ENCODE data around the gene SLC9B2.

SLC9B2 gene, protein sequence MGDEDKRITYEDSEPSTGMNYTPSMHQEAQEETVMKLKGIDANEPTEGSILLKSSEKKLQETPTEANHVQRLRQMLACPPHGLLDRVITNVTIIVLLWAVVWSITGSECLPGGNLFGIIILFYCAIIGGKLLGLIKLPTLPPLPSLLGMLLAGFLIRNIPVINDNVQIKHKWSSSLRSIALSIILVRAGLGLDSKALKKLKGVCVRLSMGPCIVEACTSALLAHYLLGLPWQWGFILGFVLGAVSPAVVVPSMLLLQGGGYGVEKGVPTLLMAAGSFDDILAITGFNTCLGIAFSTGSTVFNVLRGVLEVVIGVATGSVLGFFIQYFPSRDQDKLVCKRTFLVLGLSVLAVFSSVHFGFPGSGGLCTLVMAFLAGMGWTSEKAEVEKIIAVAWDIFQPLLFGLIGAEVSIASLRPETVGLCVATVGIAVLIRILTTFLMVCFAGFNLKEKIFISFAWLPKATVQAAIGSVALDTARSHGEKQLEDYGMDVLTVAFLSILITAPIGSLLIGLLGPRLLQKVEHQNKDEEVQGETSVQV

DNA sequence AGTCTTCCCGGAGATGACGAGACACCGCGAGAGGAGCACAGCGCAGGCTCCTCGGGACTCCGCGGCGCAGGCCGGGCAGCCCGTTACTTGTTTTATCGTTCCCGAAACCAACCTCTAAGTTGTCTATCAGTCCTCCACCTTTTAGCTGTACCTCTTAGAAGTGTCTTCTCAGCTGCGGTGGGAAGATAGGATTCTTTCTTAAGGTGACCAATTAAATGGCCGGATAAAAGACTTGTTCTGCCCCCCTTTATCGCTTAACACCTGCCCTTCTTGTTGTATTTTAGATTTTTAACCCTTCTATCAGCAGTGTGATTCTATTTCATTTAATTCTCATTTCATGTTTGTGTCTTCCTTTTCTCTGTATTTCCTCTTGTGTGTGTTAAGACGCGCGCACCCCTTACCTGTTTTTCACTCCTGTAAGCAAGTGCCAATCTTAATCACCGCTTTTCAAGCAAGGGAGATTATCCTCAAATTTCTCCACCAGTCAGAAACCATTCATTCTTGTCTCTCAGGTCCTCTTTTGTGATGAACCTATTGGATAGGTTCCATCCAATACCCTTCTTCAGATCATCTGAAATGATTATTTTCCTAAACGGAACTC, at the start of gene SLC9B2:
TSS of gene SLC9B2 (minus strand) at position 15 of the 601 bp plus-strand sequence. CDS start 9,211 bp downstream, outside the sequence.
- DNase-seq: no peak

DNA sequence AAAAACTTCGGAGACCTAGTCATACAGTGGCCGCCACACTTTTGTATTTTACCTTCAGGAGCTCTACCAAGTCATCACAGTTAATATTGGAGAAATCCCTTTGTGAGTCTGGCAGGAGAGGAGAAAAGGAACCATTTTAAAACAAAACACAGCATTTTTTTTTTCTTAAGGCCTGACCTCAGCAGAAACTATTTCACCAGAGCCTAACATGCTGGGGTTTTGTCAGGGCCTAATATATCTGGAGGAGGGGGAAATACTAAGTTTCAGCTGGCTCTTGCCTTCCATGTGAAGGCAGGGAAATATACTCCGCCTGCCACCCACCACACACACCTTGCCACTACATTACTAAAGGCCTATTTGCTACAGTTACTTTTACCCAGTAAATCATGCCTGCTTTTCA, 49.6 kb upstream of the SLC9B2 start:
- DNase-seq: no peak

DNA sequence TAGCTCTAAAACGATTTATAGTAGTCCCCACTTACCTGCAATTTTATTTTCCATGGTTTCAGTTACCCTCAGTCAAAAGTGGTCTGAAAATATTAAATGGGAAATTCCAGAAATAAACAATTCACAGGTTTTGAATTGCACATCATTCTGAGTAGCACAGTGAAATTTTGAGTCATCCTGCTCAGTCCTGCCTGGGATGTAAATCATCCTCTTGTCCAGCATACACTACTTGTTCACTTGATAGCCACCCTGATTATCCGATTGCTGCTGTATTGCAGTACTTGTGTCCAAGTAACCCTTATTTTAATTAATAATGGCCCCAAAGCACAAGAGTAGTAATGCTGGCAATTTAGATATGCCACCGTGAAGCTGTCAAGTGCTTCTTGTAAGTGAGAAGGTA, 46.6 kb upstream of the SLC9B2 start:
- DNase-seq: no peak

DNA sequence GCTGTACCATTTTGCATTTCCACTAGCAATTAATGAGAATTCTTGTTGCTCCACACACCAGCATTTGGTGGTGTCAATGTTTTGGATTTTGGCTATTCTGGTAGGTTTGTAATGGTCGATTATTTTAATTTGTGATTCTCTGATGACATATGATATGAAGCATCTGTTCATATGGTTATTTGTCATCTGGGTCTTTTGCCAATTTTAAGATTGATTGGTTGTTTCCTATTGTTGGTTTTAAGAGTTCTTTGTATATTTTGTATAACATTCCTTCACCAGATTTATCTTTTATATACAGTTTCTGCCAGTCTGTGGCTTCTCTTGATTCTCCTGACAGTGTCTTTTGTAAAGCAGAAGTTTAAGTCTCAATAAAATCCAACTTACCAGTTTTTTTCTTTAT, 41.6 kb upstream of the SLC9B2 start:
- no peak for DNase-seq

DNA sequence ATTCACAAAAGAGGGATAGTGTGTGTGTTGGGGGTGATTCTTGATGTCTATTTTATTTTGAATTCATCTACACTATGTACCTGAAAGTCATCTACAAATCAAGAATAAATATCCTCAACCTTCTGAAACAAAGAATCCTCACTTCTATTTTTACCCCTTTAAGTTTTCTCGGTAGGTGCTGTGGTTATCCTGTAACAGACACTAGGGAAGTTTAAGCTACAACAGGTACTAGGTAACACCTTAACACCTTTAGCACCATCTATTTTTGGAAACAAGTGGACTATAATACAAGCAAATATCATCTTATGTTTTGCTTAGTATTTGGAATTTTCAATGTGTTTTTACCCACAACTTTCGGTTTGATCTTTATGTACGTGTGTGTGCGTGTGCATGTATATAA, 35.0 kb upstream of the SLC9B2 start:
- DNase-seq: no peak

DNA sequence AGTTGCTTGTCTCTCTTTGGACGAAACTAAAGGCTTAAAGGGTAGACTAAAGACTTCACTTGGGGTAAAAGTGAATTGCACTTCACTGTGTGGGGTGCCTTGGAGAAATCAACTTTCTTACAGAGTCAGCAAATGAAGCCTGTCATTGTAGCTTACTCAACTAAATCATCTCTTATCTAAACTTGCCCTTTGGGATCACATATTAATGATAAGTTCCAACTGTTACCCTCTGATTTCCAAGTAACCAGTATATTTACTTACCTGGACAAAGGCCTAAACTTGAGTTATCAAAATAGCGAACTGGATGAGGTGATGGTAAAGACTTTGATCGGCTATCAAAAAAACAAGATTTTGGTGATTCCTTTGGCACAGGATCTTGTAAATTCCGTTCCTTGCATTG, 32.0 kb upstream of the SLC9B2 start:
- DNase-seq: no peak

DNA sequence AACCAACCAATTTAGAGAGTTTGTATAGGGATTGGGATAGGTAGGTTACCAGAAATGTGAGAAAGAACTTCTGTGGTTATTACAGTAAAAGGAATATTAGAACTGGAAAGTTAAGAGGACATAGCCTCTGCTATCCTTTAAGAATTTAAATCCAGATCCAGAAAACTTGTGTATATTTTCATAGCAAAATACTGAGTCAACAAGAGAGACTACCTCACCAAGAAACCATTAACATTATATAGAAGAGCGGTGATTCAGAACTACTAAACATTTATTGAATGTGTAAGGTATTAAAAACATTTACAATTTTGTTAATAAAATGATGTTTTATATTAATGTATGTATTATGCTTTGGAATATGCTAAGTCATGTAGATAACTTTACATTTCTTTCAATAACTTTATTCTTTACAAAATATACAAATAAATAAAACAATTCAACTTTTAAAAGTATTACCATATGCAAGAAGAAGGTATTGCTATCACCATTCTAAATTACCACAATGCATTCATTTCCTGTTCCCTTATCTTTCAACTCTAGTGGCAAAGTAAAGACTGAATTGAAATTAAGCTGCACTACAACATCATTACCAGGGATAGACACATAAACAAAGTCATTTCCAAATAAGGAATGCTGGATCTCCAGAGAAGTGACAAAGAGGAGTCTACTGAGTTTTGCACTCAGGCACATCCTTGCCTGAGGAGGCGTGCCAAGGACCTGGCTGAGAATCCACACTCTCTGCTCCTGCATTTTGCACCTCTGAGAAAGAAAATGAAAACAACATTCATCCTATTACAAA, 29.2 kb upstream of the SLC9B2 start:
- DNase-seq: no peak

DNA sequence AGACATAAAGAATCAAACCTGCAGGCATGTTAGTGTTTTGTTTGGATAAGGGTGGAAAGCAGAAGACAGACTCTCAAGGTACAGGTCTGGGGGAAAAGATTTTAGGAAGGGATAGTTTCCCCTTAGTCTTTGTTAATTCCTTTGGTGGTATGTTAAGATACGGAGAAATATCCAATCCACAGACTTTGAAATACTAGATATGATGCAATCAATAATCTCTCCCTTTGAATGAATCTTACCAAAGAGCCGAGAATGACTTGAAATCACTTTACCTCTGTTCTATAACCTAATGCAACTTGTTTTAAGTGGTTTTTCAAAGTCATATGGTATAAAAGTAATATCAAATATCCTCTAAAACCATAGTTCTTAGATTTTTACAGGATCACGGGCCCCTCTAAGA, 28.3 kb upstream of the SLC9B2 start:
- no peak for DNase-seq

DNA sequence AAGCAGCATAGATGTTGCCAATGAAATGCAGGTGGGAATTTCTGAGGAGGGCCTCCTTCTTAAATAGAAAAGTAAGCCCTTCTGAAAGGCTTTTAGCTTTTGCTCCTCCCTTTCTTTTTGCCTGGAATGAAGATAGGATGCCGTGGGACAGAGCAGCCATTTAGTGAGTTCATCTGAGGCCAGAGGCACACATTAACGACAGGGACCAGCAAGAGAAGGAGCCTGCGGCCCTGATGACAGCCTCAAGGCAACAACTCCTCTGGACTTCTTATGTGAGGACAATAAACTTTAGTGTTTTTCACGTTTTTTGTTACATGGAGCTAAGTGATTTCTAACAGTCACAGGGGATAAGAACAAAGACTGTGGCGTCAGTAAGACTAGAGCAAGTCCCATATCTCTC, 24.1 kb upstream of the SLC9B2 start:
- no peak for DNase-seq

DNA sequence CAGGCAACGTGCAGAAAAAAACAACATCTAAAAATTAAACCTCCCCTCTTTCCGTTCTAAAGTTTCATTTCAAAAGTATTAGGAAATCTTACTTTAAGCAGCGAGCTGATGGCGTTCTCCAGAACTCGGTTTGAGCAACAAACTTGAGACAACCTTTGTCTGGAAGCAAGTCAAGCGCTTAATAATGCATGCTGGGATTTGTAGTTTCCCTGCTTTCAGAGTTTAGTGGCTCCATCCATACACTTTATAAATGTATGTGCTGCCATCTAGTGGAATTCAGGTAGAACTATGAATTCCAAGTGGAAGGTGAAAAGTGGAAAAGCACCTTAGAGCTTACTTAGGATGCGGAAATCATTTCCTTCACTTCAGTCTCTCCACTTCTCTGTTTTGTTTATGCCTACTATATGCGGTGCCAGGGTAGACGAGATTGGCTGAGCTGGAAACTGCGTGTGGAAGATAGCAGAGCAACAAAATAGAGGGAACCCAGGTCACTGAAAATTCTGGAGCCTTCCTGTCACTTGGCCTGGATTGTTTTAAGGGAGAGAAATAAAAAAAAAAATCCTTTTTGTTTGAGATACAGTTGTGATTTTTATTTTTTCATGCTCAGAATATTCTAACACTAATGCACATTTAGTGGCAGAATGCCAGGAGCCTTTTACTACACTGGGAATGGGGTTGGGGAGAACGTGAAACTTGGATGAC, 23.3 kb upstream of the SLC9B2 start, which contains the start of gene BDH2:
TSS of gene BDH2 (minus strand) at position 144 of the 702 bp plus-strand sequence. CDS start 3,580 bp downstream, outside the sequence.
- peak in 18 of 56 donors; percentile 1 to 66 (median 27) for DNase-seq

DNA sequence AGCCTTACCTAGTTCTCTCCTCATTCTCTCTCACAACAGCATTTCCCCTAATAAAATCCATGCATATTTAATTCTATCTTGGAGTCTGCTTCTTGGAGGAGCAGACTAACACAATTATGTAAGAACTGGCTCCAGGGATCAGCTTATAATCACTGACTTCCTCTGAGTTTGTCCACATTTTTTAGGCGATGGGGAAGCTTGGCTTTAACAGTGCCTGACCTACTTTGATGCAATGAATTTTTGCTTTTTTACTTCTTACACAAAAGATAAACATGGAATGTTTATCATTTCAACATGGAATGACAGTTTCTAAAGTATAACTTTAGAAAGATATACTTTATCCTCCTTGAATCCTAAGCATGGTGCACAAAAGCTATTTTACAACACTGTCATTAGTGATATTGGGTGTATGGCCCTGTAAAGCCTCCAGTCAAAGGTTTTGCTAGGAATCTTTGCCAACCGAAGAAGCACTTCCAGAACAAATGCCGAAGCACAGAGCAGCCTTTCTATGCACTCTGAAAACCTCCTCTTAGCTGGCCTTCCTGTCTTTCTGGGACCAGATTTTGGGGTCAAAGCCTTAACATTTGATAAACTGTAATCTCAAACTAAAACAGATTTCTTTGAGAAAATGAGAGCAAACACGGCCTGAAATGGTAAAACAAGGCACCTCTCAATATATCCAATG, 22.3 kb upstream of the SLC9B2 start:
- no peak for DNase-seq

DNA sequence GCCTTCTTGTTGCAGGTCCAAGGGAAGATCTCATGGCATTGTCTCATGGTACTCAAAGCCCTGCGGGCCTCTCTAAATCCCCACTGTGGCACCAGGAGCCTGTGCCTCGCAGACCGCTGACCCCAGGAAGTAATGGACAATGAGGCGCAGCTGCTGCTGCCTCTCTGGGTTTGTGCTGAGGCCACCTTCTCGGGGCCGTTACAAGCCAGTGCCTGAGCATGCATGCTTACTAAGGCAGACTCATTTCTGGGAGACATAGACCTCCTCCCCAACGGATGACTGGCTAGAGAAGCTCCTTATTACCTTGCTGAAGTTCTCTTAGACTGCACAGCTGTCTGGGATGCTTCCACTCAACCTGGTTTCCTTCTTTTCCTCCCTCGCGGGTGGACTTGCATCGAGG, 21.8 kb upstream of the SLC9B2 start:
- no peak for DNase-seq

DNA sequence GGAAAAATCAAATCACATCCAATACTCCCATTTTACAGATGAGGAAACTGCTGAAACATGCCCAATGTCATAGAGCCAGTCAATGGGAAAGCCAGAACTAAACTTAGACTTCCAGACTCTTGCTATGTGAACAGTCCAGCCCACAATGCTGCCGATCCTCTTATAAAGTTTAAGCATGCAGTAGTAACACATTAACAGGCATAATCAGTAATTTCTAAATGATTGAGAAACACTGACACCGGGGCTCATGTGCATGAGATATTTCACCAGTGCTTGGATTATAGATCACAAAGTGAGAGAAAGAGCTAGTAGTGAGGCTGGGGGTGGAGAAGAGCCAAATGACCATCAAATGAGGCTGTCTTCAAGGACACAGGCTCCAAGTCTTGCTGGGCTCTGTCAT, 20.6 kb upstream of the SLC9B2 start:
- no peak for DNase-seq

DNA sequence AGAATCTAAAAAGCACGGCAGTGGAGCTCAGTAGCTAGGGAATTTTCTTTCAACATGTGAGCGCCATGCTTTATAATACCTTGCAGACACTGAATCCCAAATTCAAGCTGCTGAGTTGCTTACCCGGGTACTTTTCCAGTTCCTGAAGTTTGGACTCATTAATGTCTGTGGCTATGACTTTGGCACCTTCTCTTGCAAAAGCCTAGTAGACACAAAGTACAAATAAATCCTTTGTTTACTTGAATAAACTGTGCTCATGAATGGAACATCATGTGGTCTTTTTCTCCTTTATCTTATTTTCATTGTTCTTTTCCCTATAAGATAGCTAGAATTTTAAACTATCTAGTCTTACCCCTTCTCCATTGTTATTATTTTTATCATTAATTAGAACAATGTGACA, 18.5 kb upstream of the SLC9B2 start:
- peak in 2 of 56 donors; percentile 12 to 13 for DNase-seq

DNA sequence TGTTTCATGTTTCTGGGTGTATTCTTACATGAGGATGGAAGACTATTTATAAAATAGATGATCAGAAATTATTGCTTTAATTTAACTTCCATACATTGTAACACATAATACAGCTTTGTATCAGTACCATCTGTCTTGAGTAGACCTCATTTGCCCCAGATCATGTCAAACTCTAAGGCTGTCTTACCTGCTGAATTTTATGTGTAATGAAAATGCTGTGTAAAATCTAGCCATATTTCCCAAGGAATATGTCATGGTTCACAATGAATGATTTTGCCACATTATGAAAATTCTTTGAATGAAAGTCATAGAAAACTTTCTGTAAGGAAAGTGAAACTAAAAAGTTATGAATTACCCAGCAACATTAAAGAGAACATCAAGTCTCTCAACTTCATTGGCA, 15.7 kb upstream of the SLC9B2 start:
- no peak for DNase-seq

DNA sequence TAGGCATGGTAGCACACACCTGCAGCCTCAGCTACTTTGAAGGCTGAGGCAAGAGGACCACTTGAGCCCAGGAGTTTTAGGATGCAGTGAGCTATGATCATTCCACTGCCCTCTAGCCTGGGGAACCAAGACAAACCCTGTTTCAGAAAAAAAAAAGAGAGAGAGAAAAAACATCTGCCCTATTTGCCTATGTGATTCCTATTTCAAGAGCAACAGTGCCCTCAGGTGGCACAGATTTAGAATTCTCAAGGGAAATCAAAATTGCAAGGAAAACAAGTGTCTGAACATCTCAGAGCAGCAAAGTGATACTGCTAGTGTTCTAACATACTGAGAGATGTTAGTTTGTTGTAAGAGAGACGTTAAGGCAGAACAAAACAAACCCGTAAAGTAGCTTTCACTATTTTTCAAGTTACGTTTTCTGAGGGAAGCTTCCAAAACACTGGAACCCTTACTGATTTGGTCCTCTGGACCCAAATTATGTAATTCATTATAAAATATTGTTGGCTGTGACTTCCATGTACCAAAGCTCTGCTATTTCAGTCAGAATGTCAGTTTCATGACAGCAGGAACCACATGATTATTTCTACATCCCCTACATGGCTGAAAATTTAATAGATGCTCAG, 15.2 kb upstream of the SLC9B2 start:
- peak in 20 of 56 donors; percentile 3 to 64 (median 20) for DNase-seq

DNA sequence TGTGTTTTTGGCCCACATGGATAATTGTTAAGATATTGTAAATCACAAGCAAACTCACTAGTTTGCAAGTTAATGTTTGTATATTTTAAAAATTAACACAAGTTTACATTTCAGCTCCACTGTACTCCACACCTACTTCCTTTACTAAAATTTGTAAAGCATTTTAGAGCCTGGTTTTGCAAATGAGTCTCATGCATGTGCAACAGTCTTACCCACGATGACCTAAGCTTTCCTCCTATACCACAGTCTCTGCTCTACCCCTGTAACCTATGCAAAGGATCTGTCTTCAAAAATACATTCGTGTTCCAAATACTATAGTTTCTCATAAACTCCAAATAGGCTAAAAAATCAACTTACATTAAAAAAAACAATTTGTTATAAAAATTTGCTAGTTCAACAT, 12.9 kb upstream of the SLC9B2 start:
- no peak for DNase-seq

DNA sequence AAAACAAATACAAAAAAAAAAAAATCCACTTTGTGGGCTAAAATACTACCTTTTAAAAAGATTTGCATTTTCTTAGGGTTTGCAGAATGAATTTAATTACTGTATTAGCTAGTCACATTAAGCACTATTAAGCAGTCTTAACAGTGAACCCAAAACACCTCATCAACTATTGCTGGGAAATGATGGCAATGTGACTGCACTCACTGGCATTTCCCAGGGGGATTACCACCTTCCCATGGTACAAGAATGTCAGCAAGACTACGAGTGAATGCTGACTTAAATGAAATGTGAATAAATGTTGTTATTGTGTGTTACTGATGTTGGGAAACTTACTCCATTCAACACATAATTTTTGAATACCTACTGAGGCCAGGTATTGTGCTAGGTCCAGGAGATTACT, 10.0 kb upstream of the SLC9B2 start:
- DNase-seq: no peak

DNA sequence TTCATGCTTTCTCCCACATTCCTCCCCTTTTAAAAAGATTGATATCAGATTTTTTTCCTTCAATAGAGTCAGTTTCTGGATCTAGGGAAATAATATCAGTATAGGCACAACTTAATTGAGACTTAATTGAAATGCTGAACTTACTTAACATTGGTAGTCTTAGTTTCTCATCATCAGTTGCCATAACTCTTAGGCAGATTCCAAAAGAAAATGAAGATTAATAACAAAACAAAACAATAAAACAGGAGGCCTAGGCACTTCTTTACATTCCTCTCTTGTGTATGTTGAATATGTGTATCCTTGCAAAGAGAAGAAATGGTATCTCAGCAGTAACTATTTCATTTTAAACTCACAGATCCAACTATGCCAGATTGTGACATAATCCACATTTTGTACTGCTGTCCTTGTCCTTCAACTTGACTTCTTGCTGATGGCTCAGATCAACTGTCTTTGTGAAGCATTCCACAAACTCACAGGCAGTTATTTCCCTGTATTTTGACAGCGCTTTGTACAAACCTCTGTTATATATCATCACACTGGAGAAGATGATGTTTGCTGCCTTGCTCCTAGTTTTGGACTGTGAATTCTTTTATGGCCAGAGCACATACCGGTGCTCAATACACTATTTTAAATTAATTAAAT, 9.1 kb upstream of the SLC9B2 start:
- no peak for DNase-seq

DNA sequence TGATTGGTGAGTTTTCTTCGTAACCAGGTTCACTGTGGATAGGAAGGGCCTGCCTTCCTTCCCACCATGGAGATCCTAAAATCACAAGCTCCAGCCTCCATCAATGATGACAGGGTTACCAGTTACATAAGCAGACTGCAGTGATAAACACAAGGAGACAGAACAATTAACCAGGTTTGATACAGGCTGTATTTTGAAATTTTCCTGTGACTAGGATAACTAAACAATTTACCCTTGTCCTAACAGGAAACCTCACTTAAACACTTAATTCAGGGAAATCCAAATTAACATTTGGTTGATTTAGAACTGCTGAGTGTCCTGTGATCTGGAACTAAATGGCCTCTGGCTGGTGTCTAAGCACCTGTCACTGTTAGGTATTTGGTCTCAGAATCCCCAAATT, 3.1 kb upstream of the SLC9B2 start:
- DNase-seq: no peak

All from amygdala (tissue), 56 donors.